ENCODE measurements around the gene PI3.
"Not testable (repeated sequence)": the region's sequence is repeated elsewhere in the genome, so short reads cannot be mapped to it uniquely, and the experiment has no call there.

PI3 gene

DNA sequence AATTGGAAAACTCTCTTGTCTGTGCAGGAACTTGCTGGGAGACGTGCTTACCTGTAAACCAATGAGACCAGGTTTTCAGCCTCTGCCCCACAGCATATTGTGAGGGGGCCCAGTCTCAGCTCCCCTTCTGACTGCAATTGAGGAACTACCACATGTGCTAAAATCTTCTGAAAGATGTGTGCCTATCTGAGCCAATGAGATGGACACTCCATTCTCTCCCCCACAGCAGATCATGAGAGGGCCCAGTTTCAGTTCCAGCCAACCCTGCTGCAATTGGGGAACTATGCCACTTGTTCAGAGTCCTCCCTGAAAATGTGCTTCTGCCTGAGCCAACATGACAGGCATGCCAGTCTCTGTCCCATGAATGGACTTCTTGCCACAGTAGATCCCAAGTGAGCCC, 20.9 kb upstream of the PI3 start:
- no peak for TF ChIP-seq POLR2A (IDR thresholded peaks at IDR 0.05; ENCODE audit: low read depth, low read length)
- TF ChIP-seq TAF1 (IDR thresholded peaks at IDR 0.05; ENCODE audit: low read depth, low read length), result no peak
- TF ChIP-seq SPI1 (IDR thresholded peaks at IDR 0.05; ENCODE audit: low read depth, low read length), result no peak
- no peak for TF ChIP-seq POU2F2 (IDR thresholded peaks at IDR 0.05; ENCODE audit: low read depth, low read length)
- TF ChIP-seq POLR2AphosphoS5 (IDR thresholded peaks at IDR 0.05; ENCODE audit: low read depth, low read length), result no peak
- no peak for TF ChIP-seq PAX5 (IDR thresholded peaks at IDR 0.05; ENCODE audit: insufficient read depth, low read length, severe bottlenecking)
- no peak for DNase-seq (ENCODE audit: insufficient read length, low spot score)
- FAIRE-seq, result no peak

GRCh38 chr20:45154183-45154582, 20.5 kb upstream of the PI3 start:
- no peak for TF ChIP-seq TAF1 (IDR thresholded peaks at IDR 0.05; ENCODE audit: low read depth, low read length)
- no peak for TF ChIP-seq PAX5 (IDR thresholded peaks at IDR 0.05; ENCODE audit: insufficient read depth, low read length, severe bottlenecking)
- no peak for TF ChIP-seq POLR2A (IDR thresholded peaks at IDR 0.05; ENCODE audit: low read depth, low read length)
- FAIRE-seq, result no peak
- no peak for DNase-seq (ENCODE audit: insufficient read length, low spot score)

DNA sequence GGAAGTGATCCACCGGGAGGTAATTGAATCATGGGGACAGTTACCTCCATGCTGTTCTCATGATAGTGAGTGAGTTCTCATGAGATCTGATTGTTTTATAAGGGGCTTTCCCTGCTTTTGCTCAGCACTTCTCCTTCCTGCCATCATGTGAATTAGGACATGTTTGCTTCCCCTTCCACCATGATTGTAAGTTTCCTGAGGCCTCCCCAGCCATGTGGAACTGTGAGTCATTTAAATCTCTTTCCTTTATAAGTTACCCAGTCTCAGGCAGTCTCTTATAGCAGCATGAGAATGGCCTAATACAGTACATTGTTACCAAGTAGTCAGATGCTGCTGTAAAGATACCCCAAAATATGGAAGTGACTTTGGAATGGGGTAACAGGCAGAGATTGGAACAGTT, 19.9 kb upstream of the PI3 start:
- DNase-seq (ENCODE audit: insufficient read length, low spot score); FAIRE-seq: not testable (repeated sequence)

- TF ChIP-seq POLR2A (IDR thresholded peaks at IDR 0.05; ENCODE audit: low read depth, low read length) (no peak), POU2F2 (IDR thresholded peaks at IDR 0.05; ENCODE audit: low read depth, low read length) (no peak)
- DNase-seq (ENCODE audit: insufficient read length, low spot score) (no peak), FAIRE-seq (no peak)
These were observed 18.0 kb upstream of the PI3 start for GRCh38 chr20:45156713-45157112.

- no peak for DNase-seq (ENCODE audit: insufficient read length, low spot score)
- no peak for FAIRE-seq
- TF ChIP-seq POLR2A (IDR thresholded peaks at IDR 0.05; ENCODE audit: low read depth, low read length) (no peak), POU2F2 (IDR thresholded peaks at IDR 0.05; ENCODE audit: low read depth, low read length) (no peak)
These were observed 16.7 kb upstream of the PI3 start for GRCh38 chr20:45157962-45158361.

DNA sequence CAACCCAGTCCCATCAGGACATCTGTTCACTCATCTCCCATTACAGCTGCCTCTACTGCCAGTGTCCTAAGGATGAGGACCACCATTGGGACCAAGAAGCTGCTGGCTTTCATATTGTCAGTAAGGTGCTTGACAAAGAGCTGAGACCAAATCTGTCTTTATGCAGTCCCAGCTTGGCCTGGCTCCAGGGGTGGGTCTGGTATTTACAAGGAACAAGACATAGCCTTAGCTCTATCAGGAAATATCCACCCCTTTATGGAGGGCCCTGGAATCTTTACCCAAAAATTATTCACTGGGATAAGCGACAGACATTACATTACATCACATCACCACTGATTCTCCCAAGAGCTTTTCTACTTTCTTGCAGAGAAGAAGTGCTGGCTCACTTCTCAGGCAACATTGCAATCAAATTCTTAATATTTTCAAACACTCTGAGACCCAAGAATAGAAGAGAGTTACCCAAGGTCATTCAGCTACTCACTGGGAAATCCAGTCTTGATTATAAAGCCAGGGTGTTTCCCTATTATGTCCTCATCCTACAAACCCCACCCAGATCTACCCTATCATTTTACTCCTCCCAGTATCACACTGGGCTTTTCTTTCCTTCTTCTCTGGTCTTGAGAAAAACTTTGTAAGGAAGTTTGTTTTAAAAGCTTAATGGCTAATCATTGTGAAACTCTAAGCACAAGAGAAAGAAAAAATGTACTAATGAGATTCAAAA, 11.5 kb upstream of the PI3 start:
- FAIRE-seq (no peak), DNase-seq (ENCODE audit: insufficient read length, low spot score) (no peak)
- no peak for TF ChIP-seq PAX5 (IDR thresholded peaks at IDR 0.05; ENCODE audit: insufficient read depth, low read length, severe bottlenecking)
- no peak for TF ChIP-seq POLR2A (IDR thresholded peaks at IDR 0.05; ENCODE audit: low read depth, low read length)
- no peak for TF ChIP-seq POLR2AphosphoS5 (IDR thresholded peaks at IDR 0.05; ENCODE audit: low read depth, low read length)
- no peak for TF ChIP-seq TAF1 (IDR thresholded peaks at IDR 0.05; ENCODE audit: low read depth, low read length)
- TF ChIP-seq POU2F2 (IDR thresholded peaks at IDR 0.05; ENCODE audit: low read depth, low read length), result no peak
- no peak for TF ChIP-seq SPI1 (IDR thresholded peaks at IDR 0.05; ENCODE audit: low read depth, low read length)

DNA sequence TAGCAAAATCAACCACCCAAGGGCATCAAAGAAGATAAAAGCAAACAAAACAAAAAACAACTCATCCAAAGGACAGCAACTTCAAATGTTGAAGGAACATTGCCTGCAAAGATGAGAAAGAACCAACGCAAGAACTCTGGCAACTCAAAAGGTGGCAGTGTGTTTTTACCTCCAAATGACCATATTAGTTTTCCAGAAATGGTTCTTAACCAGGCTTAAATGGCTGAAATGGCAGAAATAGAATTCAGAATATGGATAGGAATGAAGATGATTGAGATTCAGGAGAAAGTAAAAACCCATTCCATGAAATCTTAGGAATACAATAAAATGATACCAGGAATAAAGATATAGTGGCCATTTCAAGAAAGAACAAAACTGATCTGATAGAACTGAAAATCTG, 9.8 kb upstream of the PI3 start:
- DNase-seq (ENCODE audit: insufficient read length, low spot score), result no peak
- FAIRE-seq, result no peak
- no peak for TF ChIP-seq POLR2AphosphoS5 (IDR thresholded peaks at IDR 0.05; ENCODE audit: low read depth, low read length)
- TF ChIP-seq POU2F2 (IDR thresholded peaks at IDR 0.05; ENCODE audit: low read depth, low read length), result no peak
- no peak for TF ChIP-seq PAX5 (IDR thresholded peaks at IDR 0.05; ENCODE audit: insufficient read depth, low read length, severe bottlenecking)
- no peak for TF ChIP-seq SPI1 (IDR thresholded peaks at IDR 0.05; ENCODE audit: low read depth, low read length)
- no peak for TF ChIP-seq POLR2A (IDR thresholded peaks at IDR 0.05; ENCODE audit: low read depth, low read length)
- no peak for TF ChIP-seq TAF1 (IDR thresholded peaks at IDR 0.05; ENCODE audit: low read depth, low read length)

GRCh38 chr20:45173522-45173921, 1.2 kb upstream of the PI3 start:
- DNase-seq (ENCODE audit: insufficient read length, low spot score) (no peak), FAIRE-seq (no peak)
- TF ChIP-seq SPI1 (IDR thresholded peaks at IDR 0.05; ENCODE audit: low read depth, low read length) (no peak), POU2F2 (IDR thresholded peaks at IDR 0.05; ENCODE audit: low read depth, low read length) (no peak), POLR2AphosphoS5 (IDR thresholded peaks at IDR 0.05; ENCODE audit: low read depth, low read length) (no peak), TAF1 (IDR thresholded peaks at IDR 0.05; ENCODE audit: low read depth, low read length) (no peak), PAX5 (IDR thresholded peaks at IDR 0.05; ENCODE audit: insufficient read depth, low read length, severe bottlenecking) (no peak), POLR2A (IDR thresholded peaks at IDR 0.05; ENCODE audit: low read depth, low read length) (no peak)

DNA sequence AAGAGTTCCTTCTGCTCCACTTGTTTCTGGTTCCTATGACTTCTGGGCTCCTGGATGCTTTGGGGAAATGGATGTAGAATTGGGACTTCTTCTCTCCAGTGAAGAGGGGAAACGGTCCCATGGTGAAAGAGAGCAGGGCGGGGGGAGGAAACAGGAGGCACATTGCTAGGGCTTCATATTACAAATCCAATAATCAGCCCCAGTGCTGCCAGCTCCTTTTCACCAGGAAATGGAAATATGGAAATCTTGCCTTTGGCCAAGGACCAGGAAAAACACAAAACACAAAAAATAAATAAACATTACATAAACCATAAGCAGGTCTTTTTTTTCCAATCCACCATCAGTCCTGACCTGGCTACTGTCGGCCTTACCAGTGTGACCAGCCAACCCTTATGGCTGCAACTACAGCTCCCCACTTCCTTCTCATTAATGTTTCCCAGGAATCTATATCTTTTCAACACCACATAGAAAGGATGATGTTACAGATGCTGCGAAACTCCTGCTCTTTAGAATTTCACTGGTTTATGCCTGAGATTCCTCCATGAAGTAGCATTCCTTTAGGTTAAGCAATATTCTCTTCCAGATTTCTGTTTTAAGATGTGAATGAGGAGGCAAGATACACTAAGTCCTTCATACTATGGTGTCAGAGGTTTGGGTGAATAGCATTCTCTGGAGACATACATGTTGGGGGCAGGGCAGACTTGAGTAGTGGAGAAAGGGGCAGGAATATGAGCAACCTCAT, 2.0 kb downstream of the PI3 start:
- FAIRE-seq (no peak), DNase-seq (ENCODE audit: insufficient read length, low spot score) (no peak)
- no peak for TF ChIP-seq POLR2A (IDR thresholded peaks at IDR 0.05; ENCODE audit: low read depth, low read length)
- TF ChIP-seq POU2F2 (IDR thresholded peaks at IDR 0.05; ENCODE audit: low read depth, low read length), result no peak
- TF ChIP-seq TAF1 (IDR thresholded peaks at IDR 0.05; ENCODE audit: low read depth, low read length), result no peak
- TF ChIP-seq PAX5 (IDR thresholded peaks at IDR 0.05; ENCODE audit: insufficient read depth, low read length, severe bottlenecking), result no peak
- TF ChIP-seq SPI1 (IDR thresholded peaks at IDR 0.05; ENCODE audit: low read depth, low read length), result no peak
- TF ChIP-seq POLR2AphosphoS5 (IDR thresholded peaks at IDR 0.05; ENCODE audit: low read depth, low read length), result no peak

DNA sequence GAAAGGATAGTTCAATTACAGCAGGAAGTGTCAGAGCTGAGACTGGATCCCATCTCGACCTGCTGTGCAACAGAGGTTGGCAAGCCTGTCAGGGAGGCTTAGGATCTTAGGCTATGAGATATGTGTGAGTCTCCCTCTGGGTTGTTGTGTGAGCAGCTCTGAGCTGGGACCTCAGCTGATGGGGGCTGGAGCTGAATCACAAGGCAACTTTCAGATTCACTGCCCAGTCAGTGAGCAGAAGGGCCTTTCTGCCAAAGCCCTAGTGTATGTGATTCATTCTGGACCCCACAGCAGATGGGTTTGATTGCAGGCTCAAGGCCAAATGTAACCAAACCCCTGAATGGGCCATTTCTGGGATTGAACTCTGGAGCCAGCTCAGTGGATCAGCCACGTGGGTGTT, 4.5 kb downstream of the PI3 start:
- TF ChIP-seq TAF1 (IDR thresholded peaks at IDR 0.05; ENCODE audit: low read depth, low read length) (no peak), POLR2A (IDR thresholded peaks at IDR 0.05; ENCODE audit: low read depth, low read length) (no peak), SPI1 (IDR thresholded peaks at IDR 0.05; ENCODE audit: low read depth, low read length) (no peak), POLR2AphosphoS5 (IDR thresholded peaks at IDR 0.05; ENCODE audit: low read depth, low read length) (no peak), POU2F2 (IDR thresholded peaks at IDR 0.05; ENCODE audit: low read depth, low read length) (no peak), PAX5 (IDR thresholded peaks at IDR 0.05; ENCODE audit: insufficient read depth, low read length, severe bottlenecking) (no peak)
- no peak for DNase-seq (ENCODE audit: insufficient read length, low spot score)
- no peak for FAIRE-seq
